GM19463 (cell line): ENCODE results near the gene BICC1.
"Not testable (repeated sequence)": the region's sequence is repeated elsewhere in the genome, so short reads cannot be mapped to it uniquely, and the experiment has no call there.

Experiments
- ATAC-seq: cut with Tn5 transposase; IDR thresholded peaks from one replicate; pipeline ENCODE4 v1.9.1; 2021; ENCODE audit warnings: mild to moderate bottlenecking, moderate library complexity; ENCODE audit not compliant: unreplicated experiment

Gene BICC1

DNA sequence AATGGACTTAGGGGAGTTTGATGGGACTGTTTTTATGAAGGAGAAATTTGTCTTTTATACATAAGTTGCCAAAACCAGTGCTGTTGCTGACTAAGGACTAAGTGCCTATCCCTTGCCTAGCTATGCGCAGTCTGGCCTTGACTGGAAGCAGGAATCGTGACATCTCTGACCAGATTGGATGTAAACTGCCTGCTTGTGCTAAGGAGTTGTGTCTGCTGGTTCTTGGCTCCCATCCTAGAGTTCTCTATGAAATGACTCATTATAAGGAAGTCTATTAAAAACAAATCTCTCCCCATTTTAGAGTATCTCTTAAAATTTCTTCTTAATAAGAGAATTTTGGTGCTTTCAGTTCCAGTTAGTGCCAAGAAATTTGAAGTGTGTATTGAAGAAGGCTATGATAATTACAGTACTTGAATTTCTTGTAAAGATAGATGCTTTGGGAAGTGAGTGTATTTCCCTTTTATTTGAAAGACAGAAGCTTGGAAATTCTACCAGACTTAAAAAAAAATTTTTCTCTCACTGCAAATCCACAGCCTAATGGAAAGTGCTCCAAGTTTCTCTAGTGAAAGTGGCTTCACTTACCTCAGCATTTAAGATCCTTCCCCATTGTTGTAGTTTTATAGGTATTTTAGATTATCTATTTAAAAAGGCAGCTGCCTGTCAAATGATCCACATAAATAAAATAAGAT lies 77.6 kb downstream of the BICC1 start:
- no peak for ATAC-seq

DNA sequence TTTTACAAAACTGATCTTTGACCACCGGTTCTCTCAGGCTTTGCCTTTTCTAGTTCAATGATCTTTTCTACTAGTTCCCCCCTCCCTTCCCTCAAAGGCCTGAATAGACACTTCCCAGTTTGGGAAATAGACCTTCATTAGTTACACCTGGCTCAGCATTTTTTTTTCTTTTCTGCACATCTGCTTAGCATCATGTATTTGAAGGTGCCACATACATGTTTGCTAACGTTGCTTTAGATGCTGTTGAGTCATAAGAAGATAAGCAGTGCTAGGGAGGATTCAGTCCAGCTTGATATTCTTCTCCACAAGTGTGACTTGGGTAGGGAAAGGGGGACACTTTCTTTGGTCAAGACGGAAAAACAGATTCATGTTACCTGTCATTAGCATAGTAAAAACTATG lies 78.3 kb downstream of the BICC1 start:
- ATAC-seq, result no peak

DNA sequence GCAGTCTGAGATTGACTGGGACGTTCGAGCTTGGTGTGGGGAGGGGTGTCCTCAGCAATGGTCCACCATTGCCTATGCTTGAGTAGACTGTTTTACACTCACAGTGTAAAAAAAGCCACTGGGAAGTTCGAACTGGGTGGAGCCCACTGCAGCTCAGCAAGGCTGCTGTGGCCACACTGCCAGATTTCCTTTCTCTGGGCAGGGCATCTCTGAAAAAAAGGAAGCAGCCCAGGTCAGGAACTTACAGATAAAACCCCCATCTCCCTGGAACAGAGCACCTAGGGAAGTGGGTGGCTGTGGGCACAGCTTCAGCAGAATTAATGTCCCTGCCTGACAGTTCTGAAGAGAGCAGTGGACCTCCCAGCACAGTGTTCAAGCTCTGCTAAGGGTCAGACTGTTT lies 80.3 kb downstream of the BICC1 start:
- ATAC-seq, result no peak

DNA sequence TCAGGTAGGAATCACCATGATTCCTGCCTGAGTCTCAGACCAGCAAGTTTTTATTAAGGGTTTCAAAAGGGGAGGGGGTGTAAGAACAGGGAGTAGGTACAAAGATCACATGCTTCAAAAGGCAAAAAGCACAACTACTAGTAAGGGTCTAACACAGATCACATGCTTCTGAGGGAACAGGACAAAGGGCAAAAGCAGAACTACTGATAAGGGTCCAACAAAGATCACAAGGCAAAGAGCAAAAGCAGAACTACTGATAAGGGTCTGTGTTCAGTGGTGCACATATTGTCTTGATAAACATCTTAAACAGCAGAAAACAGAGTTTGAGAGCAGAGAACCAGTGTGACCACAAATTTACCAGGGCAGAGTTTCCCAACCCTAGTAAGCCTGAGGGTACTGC lies 84.5 kb downstream of the BICC1 start:
- ATAC-seq, result not testable (repeated sequence)

DNA sequence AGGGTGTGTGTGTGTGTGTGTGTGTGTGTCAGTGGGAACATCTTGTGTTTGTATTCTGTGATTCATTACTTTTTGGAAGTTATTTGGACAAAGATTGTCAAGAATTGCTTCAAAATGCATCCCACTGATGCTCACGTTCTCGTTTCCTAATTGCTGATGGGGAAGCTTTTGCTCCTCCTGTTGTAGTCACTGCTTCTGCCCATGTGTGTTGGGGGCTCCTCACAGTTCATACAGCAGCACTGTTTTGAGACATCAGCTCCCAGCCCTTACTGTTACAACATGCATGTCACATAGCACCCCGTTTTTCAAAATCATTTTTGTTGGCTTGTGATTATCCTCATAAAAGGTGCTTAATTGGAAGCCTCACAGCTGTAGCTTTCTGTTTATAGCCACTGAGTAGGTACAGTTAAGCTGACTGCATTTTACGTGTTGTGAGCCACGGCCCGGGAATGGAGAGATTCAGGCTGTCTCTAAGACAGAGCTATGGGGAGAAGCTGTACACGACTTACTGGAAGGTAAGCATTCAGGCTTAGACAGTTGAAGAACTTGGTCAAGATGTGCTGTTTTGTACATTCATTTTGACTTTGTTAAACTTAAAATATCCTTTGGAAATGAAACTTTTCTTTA lies 87.4 kb downstream of the BICC1 start:
- ATAC-seq, result no peak

DNA sequence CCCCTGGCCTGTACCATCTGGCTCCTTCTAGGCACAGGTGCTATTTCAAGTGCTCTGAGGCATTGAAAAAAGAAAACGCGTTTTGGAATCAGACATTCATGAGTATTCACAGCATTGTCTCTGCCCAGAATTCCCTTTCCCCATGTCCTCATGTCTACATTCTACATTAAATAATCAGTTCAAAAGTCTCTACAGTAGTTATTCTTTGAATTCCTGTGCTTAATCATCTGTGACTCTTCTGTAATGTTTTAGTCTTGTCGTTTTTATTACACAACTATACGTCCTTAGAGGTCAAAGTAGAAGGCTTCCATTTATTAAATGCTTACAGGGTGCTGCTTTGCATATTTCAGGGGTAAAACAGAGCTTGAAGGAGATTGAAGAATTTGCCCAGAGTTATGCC lies 95.7 kb downstream of the BICC1 start:
- ATAC-seq, result no peak

DNA sequence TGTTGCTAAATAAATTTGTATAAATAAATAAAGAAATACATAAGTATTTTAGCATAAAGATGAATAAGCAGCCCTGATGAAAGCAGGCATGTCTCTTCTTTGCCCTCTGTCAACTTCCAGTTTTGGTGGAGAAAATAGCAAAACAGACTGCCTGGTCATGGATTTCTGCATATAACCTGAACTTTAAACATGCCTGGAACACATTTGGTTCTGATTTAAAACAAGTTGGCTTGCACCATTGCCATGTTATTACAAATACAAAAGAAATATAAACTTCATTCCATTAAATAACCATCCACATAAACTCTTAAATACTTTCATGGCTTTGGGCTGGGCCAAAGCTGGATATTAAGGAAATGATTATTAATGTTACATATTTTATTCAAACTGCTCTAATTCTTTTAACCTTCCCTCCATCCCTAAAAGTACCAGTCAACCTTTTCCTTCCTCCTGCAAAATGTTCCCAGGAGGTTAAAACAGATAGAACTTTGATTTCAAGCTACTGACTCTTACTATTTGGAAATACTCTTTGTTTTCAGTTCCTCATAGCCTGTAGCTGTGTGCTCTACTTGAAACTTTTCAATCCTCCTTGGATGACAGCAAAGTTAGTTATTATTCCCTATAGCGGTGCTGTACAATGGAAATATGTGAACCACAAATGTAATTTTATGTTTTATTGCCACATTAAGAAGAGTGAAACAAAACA lies 96.3 kb downstream of the BICC1 start:
- no peak for ATAC-seq

DNA sequence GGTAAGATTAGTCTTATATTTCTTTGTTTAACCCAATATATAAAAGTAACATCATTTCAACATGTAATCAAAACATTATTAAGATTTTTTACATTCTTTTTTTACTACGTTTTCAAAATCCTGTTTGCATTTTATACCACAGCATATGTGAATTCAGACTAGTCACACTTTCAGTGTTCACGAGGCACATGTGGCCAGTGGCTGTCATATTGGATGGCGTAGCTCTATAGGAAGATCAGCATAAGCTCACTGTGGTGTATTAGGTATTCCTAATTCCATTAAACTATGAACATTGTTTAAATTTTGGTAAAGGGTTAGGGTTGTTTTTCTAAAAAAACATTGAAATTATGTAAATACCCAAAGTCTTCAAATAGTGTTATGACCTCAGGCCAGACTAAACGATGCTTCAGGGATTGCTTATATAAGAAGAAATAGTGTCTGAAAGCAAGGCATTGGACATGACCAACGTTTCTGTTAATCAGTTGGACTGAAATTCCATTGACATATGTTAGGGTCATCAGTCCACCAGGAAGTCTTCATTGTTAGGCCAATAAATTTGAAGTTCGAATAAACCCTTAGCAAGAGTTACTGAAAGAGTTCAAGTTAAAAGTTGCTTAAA lies 97.0 kb downstream of the BICC1 start:
- no peak for ATAC-seq

DNA sequence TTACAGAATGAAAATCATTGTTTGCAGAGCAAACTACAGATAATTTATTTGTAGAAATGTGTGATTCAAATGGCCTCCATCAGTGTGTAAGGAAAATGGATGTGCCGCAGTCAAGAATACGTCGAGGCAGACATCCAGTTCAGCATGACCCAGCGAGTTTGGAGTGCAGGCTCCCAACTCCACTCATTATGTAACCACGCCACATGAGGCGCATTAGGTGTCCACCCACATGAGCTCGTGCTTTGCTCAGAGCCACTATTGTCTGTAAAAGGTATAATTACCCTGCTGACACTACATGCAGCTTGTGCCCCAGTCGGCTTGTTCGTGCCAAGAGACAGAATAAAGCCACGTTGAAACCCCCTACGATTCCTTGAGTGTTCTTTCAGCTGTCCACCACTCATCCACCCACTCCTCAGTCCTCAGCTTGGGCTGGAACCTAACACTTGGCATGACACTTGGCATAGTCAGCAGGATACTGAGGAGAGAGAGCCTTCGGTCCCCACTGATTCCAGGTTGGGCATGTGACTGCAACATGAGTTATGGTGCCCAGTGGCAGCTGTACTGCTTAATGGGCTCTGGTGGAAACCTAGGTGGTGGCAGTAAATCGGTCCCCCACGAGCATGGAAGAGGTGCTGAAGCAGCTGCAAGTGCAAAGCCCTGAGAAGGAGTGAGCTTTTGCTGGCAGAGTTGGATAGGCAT lies 102.7 kb downstream of the BICC1 start:
- no peak for ATAC-seq

DNA sequence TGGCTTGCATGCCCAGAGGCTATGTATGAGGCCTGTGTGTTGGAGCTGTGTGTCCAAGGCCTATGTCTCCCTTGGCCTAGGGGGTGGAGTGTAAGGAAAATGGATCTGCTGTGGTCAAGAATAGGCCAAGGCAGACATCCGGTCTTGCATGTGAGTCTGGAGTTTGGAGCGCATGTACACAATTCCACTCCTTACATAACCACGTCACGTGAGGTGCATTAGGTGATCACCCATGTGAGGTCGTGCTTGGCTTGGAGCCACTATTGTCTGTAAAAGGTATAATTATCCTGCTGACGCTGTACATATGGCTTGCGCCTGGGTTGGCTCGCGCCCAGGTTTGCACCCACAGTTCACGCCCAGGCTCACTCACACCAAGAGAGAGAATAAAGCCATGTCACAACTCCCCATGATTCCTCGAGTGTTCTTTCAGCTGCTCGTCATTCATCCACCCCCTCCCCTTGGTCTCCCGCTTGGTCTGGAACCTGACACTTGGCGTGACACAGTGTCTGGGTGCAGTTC lies 105.5 kb downstream of the BICC1 start:
- ATAC-seq, result no peak

DNA sequence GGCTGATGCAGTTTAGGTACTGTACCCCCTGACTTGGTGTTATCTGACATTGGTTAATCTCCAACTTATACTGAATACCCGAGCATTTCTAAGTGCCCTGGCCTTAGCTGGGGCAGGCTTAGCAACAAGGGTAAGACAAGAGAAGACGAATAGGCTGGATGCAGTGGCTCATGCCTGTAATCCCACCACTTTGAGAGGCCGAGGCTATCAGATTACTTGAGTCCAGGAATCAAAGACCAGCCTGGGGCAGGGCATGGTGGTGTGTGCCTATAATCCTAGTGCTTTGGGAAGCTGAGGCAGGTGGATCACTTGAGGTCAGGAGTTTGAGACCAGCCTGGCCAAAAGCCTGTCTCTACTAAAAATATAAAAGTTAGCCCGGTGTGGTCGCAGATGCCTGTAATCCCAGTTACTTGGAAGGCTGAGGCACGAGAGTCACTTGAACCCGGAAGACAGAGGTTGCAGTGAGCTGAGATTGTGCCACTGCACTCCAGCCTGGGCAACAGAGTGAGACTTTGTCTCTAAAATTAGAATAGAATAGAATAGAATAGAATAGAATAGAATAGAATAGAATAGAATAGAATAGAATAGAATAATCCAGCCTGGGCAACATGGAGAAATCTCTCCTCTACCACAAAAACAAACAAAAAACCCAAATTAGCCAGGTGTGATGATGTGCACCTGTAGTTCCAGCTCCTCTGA lies 108.9 kb downstream of the BICC1 start:
- no peak for ATAC-seq

DNA sequence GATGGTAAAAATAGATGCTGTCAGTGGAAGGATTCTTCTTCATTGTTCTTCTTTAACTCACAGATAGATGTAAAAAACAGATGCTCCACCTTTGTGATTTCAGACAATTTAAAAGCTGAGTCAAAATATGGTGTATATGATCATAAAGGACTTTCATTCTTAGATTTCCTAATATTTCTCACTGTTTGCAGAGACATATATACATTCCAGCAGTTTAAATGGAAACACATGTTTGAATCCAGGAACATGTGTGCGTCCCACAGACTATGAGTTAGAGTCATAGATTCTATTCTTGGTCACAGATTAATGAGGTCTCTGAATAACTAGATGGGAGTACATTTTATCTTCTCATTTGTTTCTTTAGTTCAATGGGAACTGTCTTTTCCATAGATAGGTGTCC lies 109.6 kb downstream of the BICC1 start:
- ATAC-seq, result no peak

DNA sequence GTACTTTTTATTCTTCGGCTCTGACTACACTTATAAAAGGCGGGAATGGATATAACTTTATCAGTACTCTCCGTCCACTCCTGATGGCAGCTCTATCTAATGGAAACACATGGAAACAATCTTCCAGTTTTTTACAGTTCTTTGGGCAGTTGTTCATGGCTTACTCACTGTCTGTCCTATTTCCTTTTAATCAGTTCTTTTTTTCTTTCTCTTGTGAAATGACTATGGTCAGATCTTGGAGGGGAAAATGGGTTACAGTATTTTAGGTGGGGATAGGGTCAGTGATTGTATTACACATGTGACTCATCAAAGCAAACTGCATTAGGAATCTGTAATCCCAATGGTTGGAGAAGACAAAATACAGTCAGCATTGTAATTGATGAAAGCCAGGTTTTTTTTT lies 112.4 kb downstream of the BICC1 start:
- ATAC-seq, result no peak

DNA sequence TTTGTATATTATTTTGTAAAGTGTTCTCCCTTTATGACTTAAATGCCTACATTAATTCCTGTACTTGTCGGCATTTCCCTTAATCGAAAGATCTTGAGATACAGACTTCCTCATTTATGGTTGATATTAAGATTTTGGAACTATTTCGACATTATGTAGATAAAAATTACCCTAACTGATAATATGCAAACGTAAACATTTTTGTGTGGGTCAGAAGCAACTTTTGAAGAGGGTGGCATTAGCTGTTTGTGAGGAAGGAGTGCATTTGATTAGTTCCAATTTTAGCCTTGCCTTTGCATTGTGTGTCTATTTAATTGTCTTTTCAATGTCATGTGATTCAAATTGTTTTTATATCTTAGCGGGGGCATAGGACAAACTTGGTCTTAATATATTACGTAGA lies 114.7 kb downstream of the BICC1 start:
- ATAC-seq, result no peak

DNA sequence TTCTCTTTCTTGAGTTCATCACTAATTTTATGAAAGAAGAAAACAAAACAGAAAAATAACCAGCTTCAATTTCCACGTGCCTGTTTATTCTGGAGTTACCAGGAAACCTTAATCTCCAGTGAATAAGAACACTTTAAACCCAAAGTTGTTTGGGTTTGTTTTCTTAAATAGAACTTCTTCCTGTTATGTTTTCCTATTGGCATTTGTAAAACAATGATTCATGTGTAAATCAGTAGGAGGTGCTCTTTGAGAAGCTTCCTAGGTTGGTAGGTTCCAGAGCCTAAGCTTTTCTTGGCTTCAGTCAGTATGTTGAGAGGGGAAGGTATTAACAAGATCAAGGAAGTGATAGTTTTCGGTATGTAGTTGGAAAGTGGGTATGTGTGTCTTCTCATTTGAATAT lies 119.0 kb downstream of the BICC1 start:
- no peak for ATAC-seq

DNA sequence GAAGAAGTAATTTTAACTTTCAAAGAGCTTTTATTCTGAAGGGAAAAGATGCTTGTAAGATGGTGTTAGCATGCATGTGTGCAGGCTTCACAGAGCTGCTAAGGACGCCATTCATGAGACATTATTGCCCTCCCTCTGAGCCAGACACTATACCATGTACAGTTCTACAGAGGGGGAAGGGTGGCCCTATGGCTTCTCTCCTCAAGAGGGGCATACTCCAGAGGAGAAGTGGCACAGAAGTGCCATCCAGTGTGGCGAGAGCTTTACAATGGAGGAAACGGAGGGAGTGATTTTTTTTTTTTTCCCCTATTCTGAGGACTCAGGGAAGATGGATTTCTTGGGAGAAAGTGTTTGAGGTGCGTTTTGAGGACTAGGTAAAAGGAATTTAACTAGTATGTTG lies 119.5 kb downstream of the BICC1 start:
- no peak for ATAC-seq

DNA sequence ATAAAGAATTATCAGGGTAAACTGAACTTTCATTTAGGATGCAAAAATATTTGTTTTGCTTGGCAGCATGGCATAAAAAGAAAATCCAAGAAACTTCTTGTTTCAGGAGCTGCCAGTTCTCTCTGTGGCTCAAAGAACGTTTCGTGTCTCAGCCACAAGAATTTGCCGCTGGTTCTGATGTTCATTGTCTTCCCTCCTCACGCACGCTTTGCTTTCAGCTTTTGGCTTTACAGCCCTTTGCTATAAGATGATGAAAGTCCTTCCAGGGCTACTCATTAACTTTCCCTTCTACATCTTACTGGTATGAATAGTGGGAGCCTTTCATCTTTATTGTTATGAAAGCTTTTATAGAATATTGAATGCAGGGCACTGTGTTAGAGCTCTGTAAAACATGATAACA lies 124.7 kb downstream of the BICC1 start:
- no peak for ATAC-seq

DNA sequence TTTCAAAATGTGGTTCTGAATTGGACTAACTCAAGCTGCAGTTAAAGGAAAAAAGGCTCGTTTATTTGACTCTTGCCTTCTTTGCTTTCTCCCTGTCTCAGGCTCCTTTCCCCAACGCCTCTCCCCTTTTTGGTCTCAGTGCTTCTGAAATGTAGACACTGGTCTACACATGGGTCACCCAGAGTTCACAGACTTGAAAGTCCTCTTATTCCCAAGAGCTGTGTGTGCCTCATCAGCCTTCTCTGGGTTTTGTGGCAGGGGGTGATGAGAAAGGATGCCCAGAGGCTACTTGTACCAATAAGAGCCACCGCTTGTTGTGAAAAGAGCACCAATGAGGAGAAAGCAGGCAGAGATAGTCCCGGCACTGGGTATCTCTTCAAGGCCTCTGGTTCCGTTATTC lies 125.7 kb downstream of the BICC1 start:
- ATAC-seq, result no peak

DNA sequence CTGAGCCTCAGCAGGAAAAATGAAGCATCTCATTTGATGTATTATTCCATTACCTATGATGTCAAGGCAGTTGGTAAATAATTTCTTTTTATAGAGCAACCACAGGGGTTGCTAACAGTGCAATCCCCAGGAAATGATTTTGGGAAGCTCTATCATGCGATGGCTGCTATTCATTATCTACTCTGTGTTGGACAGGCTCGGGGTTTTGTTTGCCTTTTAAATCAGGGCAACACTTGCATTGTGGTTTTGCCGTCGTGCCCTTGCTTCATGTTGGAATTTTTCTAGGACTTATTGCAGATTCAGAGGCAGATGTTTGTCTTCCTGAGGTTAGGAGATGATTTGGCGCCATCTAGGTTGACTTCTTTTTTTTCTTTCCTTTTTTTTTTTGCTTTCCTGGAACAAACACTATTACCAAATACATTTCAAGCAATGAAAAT lies 128.4 kb downstream of the BICC1 start:
- no peak for ATAC-seq

DNA sequence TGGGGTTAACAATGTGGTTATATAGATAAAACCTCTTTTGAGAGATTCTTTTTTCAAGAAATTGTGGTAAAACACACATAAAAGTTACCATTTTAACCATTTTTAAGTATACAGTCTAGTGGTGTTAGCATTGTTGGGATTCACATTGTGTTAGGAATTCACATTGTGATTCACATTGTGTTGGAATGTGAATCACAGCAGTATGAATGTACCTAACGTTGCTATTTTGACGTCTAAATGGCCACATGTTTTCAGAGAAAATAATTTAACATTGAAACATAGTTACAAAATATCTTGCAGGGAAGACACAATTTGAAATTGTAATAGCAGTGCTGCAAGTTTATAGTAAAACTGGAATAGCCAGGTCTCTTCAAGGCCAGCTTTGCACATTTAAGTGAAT lies 129.0 kb downstream of the BICC1 start:
- no peak for ATAC-seq
